TTC549 (cell line): Measurements from ENCODE around the gene SASS6.
"Not testable (repeated sequence)": the region's sequence is repeated elsewhere in the genome, so short reads cannot be mapped to it uniquely, and the experiment has no call there.

Experiments used
- FAIRE-seq: peaks from 2 replicates; lab custom pipeline; 2012; peaks lifted over from hg19 to GRCh38; lab: Jason Lieb, UNC

The SASS6 gene

GRCh38 chr1:100047235-100047708 lies 85.5 kb downstream of the SASS6 start:
- FAIRE-seq = not testable (repeated sequence)

GRCh38 chr1:100045206-100045605 lies 87.5 kb downstream of the SASS6 start:
- FAIRE-seq = no peak

DNA sequence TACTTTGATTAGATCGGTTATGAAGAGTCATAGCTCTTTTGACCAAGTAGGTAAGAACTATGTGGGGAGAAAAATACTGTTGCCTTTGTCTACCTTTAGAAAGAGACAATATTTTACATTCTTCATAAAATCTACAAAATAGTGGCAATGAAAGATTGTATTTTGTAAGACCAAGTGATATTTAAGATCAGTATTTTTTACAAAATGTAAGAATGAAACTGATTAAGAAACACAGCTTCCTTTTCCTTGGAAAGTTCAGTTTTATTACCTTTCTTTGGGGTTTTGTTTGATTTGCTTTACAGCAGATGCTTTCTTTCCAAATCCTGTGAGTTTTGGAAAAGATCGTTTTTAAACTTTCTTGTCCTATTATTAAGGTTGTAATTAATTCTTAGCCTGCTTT lies 93.1 kb downstream of the SASS6 start:
- FAIRE-seq = no peak

GRCh38 chr1:100038660-100039287 lies 94.0 kb downstream of the SASS6 start:
- no peak for FAIRE-seq

- FAIRE-seq = no peak
Measured at GRCh38 chr1:100037927-100038659, 94.6 kb downstream of the SASS6 start.

GRCh38 chr1:100037656-100037926 lies 95.1 kb downstream of the SASS6 start:
- no peak for FAIRE-seq

DNA sequence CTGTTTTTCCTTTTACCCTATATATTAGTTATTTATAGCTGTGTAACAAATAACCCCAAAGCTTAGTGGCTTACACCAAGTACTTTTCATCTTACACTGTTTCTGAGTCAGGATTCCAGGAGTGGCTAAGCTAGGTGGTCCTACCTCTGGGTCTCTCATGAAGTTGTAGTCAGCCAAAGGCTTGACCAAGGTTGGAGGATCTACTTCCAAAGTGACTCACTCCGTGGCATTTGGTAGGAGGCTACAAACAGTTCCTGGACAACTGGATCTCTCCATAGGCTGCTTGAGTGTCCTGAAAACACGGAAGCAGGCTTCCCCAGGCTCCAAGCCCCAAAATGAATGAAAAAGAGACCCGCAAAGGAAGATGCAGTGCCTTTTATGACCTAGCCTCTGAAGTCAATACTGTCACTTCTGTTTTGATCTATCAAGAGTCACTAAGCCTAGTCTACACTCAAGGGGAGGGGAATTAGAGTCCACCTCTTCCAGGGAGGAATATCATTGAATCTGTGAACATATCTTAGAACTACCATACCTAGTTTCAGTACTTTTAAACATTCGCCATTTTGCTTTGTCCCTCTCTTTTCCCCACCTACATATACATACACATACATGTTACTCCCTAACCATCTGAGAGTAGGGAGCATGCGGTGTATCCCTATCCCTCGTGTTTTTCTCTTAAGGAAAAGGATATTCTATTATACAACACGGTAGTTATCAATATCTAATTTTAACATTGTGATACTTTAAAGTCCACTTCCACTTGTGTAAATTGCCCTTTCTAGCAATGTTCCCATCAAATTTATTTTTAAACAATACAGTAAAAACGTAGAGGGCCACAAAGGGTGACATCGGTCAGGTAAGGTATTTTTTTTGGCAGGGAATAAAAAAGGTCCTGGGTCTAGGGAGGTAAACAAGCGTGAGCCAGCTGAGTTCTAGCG lies 95.7 kb downstream of the SASS6 start:
- no peak for FAIRE-seq

- FAIRE-seq = no peak
Measured at GRCh38 chr1:100035214-100035613, 97.5 kb downstream of the SASS6 start.

DNA sequence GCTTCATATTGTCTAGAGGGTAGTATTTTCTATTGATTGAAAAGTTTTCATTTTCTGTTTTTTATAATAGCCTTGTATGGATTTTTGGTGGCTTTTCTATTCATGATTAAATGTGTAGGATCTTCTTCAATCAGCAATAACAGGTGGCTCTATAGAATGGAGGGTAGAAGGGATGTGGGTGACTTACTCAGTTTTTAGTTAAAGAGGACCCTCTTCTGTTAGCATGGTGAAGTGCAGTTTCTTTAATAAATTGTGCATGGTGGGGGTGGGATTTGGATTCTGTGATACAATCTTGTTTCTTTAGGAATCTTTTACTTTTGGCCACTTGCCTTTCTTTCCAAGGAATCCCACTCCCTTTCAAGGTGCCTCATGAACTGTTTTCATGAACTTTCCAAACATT lies 98.3 kb downstream of the SASS6 start:
- peak; percentile 74 for FAIRE-seq
